OCI-LY7 (cell line): Measurements from ENCODE around the gene ABCD3.

Experiments
- CTCF ChIP-seq: fragments of 200-600 bp; sonication (generic); conservative IDR thresholded peaks from 2 replicates; pipeline ENCODE4 v1.5.1; 2014; ENCODE audit warnings: mild to moderate bottlenecking, antibody characterized with exemption, low read length, moderate library complexity, mixed read lengths
- EZH2phosphoT487 ChIP-seq: fragments of 200-600 bp; sonication (generic); IDR thresholded peaks from 2 replicates; pipeline ENCODE4 v1.6.1; 2018; ENCODE audit warnings: low read depth, borderline replicate concordance, mild to moderate bottlenecking, mixed run types, antibody characterized with exemption, low read length, moderate library complexity, mixed read lengths

GRCh38 chr1:94496076-94496755 lies 78.0 kb downstream of the ABCD3 start:
- no peak for TF ChIP-seq CTCF
- no peak for TF ChIP-seq EZH2phosphoT487
